Memory B cell (primary cell): ENCODE results near the gene CNNM3.
"Not testable (repeated sequence)": the region's sequence is repeated elsewhere in the genome, so short reads cannot be mapped to it uniquely, and the experiment has no call there.

Experiments used
- ATAC-seq: fragments of 150-1000 bp; cut with Tn5 transposase; 2 replicates; pipeline ENCODE4 v1.10.0; 2021; ENCODE audit warnings: low read depth, mild to moderate bottlenecking, moderate library complexity
- DNase-seq, 2 donors: peaks; one replicate each; pipeline ENCODE4 v3.0.0; 2022; ENCODE audit warnings: low spot score in 2 of 2
- H3K27ac Mint-ChIP-seq: one replicate; pipeline ENCODE4 v1.8.0; 2022; ENCODE audit warnings: mild to moderate bottlenecking, moderate library complexity, mixed read lengths
- H3K27me3 Mint-ChIP-seq: one replicate; pipeline ENCODE4 v1.8.0; 2022; ENCODE audit warnings: mixed read lengths
- H3K36me3 Mint-ChIP-seq: one replicate; pipeline ENCODE4 v1.8.0; 2022; ENCODE audit warnings: mild to moderate bottlenecking, mixed read lengths
- H3K4me1 Mint-ChIP-seq: one replicate; pipeline ENCODE4 v1.8.0; 2022; ENCODE audit warnings: mixed read lengths
- H3K4me3 Mint-ChIP-seq: one replicate; pipeline ENCODE4 v1.8.0; 2022; ENCODE audit warnings: mild to moderate bottlenecking, moderate library complexity, mixed read lengths
- H3K9me3 Mint-ChIP-seq: one replicate; pipeline ENCODE4 v1.8.0; 2022; ENCODE audit warnings: mixed read lengths

Gene CNNM3

GRCh38 chr2:96848264-96848663, 32.2 kb downstream of the CNNM3 start:
- Mint-ChIP-seq H3K9me3 (no peaks in the 10 kb centered on the region), H3K27ac (no peak overlapping the region), H3K4me3 (no peak overlapping the region), H3K27me3 (no peaks in the 10 kb centered on the region), H3K4me1 (peaks cover 2% of the 10 kb centered on the region), H3K36me3 (peaks cover 14% of the 10 kb centered on the region)
- ATAC-seq = no peak
- DNase-seq = no peak

DNA sequence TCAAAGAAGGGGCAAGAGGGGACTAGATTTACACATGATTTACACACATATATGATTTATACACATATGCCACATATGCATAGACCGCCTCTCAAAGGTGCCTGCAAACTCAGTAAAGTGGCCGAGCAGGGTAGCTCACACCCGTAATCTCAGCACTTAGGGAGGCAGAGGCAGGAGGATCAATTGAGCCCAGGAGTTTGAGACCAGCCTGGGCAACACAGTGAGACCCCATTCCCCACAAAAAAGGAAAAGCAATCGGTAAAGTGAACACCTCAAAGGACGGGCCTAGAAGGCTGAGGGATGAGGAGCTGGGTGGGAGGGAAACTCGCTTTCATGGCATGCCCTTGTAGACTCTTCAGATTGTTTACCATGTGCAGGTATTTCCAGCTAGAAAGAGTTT, 36.6 kb downstream of the CNNM3 start:
- no peaks in the 10 kb centered on the region for H3K9me3 Mint-ChIP-seq
- H3K27me3 Mint-ChIP-seq = no peaks in the 10 kb centered on the region
- H3K27ac Mint-ChIP-seq = no peak overlapping the region
- peaks cover 14% of the 10 kb centered on the region for H3K36me3 Mint-ChIP-seq
- ATAC-seq (no peak), DNase-seq (no peak)
- no peak overlapping the region for H3K4me3 Mint-ChIP-seq
- H3K4me1 Mint-ChIP-seq = peaks cover 15% of the 10 kb centered on the region

GRCh38 chr2:96853321-96853720, 37.3 kb downstream of the CNNM3 start:
- Mint-ChIP-seq H3K36me3 (peaks cover 13% of the 10 kb centered on the region), H3K4me1 (peaks cover 16% of the 10 kb centered on the region), H3K9me3 (no peaks in the 10 kb centered on the region), H3K27me3 (no peaks in the 10 kb centered on the region), H3K27ac (no peak overlapping the region), H3K4me3 (no peak overlapping the region)
- ATAC-seq = no peak
- DNase-seq = no peak

- H3K27ac Mint-ChIP-seq = peak overlapping the region; percentile 89
- no peaks in the 10 kb centered on the region for H3K27me3 Mint-ChIP-seq
- peaks cover 8% of the 10 kb centered on the region for H3K36me3 Mint-ChIP-seq
- ATAC-seq = no peak
- no peaks in the 10 kb centered on the region for H3K9me3 Mint-ChIP-seq
- peaks cover 16% of the 10 kb centered on the region for H3K4me1 Mint-ChIP-seq
- H3K4me3 Mint-ChIP-seq = peak overlapping the region; percentile 95
- peak in 1 of 2 donors; percentile 49 for DNase-seq
Observed at GRCh38 chr2:96856776-96857666, 41.0 kb downstream of the CNNM3 start.

GRCh38 chr2:96857667-96858372, 41.8 kb downstream of the CNNM3 start, which contains the start of gene ANKRD39:
TSS of gene ANKRD39 (minus strand) at chr2:96858016. CDS start at chr2:96857987, 29 bp downstream.
- H3K4me1 Mint-ChIP-seq = peaks cover 16% of the 10 kb centered on the region
- ATAC-seq = peak; percentile 90
- H3K9me3 Mint-ChIP-seq = no peaks in the 10 kb centered on the region
- DNase-seq = peak; percentile 97 to 99
- peak within 1 kb of the TSS; percentile 89 for H3K27ac Mint-ChIP-seq
- peaks cover 6% of the 10 kb centered on the region for H3K36me3 Mint-ChIP-seq
- H3K4me3 Mint-ChIP-seq = peak within 1 kb of the TSS; percentile 95
- H3K27me3 Mint-ChIP-seq = no peaks in the 10 kb centered on the region

- Mint-ChIP-seq H3K27ac (peak overlapping the region; percentile 31), H3K27me3 (peaks cover 1% of the 10 kb centered on the region), H3K4me3 (peak overlapping the region; percentile 95), H3K36me3 (peaks cover 2% of the 10 kb centered on the region), H3K9me3 (no peaks in the 10 kb centered on the region), H3K4me1 (peaks cover 16% of the 10 kb centered on the region)
- no peak for DNase-seq
- no peak for ATAC-seq
Observed at GRCh38 chr2:96859099-96859649, 43.1 kb downstream of the CNNM3 start.

DNA sequence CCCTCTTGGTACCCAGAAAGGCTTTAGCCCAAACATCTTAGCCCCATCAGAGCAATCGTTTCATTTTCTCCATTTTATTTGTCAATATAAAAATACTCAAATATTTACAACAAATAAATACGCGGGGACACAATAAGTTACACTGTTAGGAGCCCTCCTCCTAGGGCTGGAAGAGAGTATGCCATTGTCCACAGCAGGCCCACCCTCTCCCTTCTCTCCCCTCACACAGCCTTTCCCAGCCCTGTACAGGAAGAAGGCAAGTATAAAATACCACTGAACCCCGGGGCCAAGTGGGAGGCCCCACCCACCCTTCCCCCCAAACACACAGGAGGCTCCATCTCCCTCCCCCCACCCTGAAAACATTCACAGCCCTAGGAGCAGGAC, 43.6 kb downstream of the CNNM3 start:
- peaks cover 1% of the 10 kb centered on the region for H3K27me3 Mint-ChIP-seq
- no peak overlapping the region for H3K27ac Mint-ChIP-seq
- peaks cover 2% of the 10 kb centered on the region for H3K36me3 Mint-ChIP-seq
- no peaks in the 10 kb centered on the region for H3K9me3 Mint-ChIP-seq
- DNase-seq (no peak), ATAC-seq (no peak)
- H3K4me3 Mint-ChIP-seq = peak overlapping the region; percentile 95
- peaks cover 16% of the 10 kb centered on the region for H3K4me1 Mint-ChIP-seq

DNA sequence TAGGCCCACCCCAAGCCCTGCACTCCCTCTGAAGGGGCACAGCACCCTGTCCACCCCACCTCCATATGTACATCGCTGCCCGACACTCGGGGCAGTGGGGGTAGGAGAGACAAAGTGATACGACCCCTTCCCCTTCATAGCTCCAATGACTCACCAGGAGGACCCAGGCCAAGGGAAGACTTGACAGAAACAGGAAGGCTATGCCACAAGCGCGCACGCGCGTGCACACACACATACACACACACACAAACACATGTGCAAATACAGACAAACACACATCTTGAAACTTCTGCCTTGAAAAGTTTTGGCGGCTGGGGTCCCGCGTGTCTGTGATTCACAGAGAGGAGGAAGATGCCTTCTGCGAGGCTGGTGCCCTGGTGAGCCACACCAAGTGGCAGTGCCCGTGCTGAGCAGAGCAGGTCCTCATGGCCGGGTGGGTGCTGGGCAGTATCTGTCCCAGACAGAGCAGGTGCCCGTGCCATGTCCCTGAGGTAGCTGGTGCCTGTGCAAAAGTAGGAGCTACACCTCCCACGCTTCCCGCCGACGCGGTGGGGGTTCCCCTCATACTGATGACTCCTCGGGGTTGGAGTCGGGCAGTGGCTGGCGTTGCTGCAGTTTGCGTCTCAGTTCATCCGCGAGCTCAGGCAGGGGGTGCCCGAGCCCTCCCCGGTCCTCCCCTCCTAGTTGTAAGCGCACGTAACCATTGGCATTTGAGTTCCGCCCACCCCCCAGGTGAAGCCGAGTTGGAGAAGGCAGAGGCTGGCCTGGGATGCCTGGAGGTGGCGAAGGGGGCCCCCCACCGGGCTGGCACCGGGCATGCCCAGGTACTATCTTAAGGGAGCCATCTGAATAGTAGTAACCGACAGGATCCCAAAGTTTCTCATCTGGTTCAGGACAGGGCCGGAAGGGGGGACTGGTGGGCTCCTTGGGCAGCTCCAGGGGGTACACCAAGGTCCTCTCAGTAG, 44.3 kb downstream of the CNNM3 start:
- Mint-ChIP-seq H3K27ac (no peak overlapping the region), H3K9me3 (no peaks in the 10 kb centered on the region), H3K27me3 (peaks cover 2% of the 10 kb centered on the region), H3K36me3 (no peaks in the 10 kb centered on the region), H3K4me1 (peaks cover 12% of the 10 kb centered on the region), H3K4me3 (no peak overlapping the region)
- DNase-seq = no peak
- no peak for ATAC-seq

- Mint-ChIP-seq H3K27ac (no peak overlapping the region), H3K36me3 (no peaks in the 10 kb centered on the region), H3K4me3 (no peak overlapping the region), H3K4me1 (peaks cover 12% of the 10 kb centered on the region), H3K9me3 (no peaks in the 10 kb centered on the region), H3K27me3 (peaks cover 7% of the 10 kb centered on the region)
- no peak for DNase-seq
- no peak for ATAC-seq
Observed at GRCh38 chr2:96861074-96861473, 45.0 kb downstream of the CNNM3 start.

DNA sequence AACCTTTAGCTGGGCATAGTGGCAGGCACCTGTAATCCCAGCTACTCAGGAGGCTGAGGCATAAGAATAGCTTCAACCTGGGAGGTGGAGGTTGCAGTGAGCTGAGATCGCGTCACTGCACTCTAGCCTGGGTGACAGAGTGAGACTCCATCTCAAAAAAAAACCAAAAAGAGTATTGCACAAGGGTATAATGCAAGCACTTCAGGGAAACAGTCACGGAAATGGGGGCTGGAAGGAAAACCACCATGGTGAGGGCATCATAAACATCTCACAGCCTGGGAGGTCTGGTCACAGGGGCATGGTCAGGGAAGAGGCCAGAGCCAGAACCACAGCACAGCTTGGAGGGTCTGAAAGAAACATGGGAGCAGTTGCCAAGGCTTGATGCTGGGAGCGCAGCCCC, 47.0 kb downstream of the CNNM3 start:
- not testable (repeated sequence) for H3K27ac Mint-ChIP-seq, ATAC-seq, DNase-seq, H3K4me1 Mint-ChIP-seq, H3K4me3 Mint-ChIP-seq, H3K9me3 Mint-ChIP-seq, H3K27me3 Mint-ChIP-seq, H3K36me3 Mint-ChIP-seq

DNA sequence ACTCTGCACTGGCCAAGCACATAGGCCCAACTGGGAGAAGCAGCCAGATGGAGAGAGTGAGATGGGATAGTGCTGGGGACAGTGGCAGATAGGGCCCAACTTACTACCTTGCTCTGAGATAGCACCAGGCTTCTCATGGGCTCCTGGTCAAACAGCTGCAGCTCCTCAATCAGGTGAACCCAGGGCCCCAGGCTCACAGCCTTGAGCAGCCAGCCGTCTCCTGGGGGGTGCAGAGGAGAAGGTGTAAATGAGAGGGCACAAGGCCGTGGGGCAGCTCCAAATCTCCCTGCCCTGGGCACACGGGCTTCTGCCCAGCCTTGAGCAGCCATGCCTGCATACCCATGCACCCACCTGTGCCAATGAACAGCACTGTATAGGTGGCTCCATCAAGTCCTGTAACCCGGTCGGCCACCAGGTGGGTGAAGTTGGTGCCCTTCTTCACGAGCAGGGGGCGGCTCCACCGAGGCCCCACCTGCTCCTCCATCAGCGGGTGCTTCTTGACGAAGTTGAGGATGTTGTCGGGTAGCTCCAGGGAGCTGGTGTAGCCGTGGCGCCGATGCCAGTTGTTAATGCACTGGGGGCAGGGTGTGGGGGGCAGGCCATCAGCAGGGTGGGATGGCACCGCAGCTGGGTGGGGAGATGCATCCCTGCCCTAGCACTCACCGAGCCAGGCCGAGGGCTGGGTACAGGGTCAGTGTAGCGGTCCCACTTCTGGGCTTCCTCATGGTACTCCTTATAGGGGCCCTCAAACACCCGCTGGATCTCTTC, 47.7 kb downstream of the CNNM3 start:
- Mint-ChIP-seq H3K27me3 (peaks cover 9% of the 10 kb centered on the region), H3K4me1 (peaks cover 7% of the 10 kb centered on the region), H3K9me3 (no peaks in the 10 kb centered on the region), H3K27ac (no peak overlapping the region), H3K4me3 (no peak overlapping the region), H3K36me3 (no peaks in the 10 kb centered on the region)
- ATAC-seq (no peak), DNase-seq (no peak)

DNA sequence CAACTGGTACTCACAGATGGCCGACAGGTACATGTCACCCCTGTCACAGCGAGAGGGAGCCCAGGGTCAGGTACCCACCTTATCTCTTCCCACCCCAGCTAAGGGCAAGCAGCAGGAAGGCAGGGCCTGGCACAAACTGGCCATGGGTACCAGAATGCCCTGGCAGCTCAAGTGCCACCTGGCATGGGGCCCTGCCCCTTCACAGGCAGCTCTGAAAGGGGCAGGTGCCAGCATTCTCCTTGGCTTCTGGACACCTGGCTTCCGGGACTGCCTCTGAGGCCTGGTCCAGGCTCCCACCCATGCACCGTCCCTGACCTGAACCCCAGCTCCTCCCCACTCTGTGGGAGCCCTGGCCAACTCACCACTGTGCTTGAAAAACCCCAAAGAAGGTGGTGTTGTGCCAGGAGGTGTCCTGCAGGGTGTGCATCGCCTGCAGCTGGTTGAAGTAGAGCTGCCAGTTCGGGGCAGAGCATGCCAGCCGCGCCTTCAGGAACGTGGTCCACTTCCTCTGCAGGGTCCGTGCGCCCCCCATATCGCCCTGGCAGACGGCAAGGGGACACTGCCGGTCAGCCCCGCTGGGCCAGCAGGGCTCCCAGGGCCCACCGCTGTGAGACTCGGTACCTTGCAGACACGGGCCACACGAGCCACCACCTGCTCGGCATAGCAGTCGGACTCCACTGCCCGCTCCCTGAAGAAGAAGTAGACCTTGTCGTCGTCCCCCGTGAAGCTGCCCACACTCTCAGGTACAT, 48.4 kb downstream of the CNNM3 start:
- H3K27me3 Mint-ChIP-seq = peaks cover 9% of the 10 kb centered on the region
- no peak for DNase-seq
- no peak overlapping the region for H3K27ac Mint-ChIP-seq
- H3K9me3 Mint-ChIP-seq = no peaks in the 10 kb centered on the region
- H3K36me3 Mint-ChIP-seq = no peaks in the 10 kb centered on the region
- peaks cover 7% of the 10 kb centered on the region for H3K4me1 Mint-ChIP-seq
- no peak overlapping the region for H3K4me3 Mint-ChIP-seq
- no peak for ATAC-seq
